ENCODE data around the gene KEL.

Gene KEL

DNA sequence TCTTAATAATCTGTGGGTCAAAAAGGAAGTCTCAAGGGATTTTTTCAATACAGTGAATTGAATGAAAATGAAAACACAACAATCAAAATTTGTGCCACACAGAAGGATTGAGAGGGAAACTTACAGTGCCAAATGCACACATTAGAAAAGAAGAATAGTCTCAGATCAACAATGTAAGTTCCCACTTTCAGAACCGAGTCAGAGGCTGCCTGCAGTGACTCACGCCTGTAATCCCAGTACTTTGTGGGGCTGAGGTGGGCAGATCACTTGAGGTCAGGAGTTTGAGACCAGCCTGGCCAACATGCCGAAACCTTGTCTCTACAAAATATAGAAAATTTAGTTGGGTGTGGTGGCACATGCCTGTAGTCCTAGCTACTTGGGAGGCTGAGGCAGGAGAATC lies 12.5 kb upstream of the KEL start:
- no peak for TF ChIP-seq ZFX (IDR thresholded peaks at IDR 0.05; ENCODE audit: borderline replicate concordance)
- TF ChIP-seq, protein P1, sequence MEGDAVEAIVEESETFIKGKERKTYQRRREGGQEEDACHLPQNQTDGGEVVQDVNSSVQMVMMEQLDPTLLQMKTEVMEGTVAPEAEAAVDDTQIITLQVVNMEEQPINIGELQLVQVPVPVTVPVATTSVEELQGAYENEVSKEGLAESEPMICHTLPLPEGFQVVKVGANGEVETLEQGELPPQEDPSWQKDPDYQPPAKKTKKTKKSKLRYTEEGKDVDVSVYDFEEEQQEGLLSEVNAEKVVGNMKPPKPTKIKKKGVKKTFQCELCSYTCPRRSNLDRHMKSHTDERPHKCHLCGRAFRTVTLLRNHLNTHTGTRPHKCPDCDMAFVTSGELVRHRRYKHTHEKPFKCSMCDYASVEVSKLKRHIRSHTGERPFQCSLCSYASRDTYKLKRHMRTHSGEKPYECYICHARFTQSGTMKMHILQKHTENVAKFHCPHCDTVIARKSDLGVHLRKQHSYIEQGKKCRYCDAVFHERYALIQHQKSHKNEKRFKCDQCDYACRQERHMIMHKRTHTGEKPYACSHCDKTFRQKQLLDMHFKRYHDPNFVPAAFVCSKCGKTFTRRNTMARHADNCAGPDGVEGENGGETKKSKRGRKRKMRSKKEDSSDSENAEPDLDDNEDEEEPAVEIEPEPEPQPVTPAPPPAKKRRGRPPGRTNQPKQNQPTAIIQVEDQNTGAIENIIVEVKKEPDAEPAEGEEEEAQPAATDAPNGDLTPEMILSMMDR (IDR thresholded peaks at IDR 0.05) = no peak
- H3K27ac ChIP-seq = no peak overlapping the region

DNA sequence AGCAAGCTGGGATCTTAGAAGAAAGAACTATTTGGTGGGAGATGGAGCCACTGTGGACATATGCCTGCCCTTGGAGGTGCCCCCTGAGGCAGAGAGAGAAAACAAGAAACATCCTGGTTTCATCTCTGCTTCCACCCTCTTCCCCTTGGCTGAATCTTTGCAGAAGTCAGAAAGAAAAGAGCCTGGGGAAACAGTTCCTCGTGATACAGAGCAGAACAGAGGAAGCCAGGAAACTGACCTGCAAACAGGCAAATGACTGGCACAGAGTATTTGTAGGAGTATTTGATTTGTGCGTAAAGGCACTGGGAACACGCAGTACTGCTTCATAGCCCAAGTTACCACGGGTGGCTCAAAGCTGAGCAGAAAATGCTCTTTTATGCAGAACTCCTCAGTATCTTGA lies 7.0 kb upstream of the KEL start:
- TF ChIP-seq, protein P1 (IDR thresholded peaks at IDR 0.05) = no peak
- no peak for TF ChIP-seq ZFX (IDR thresholded peaks at IDR 0.05; ENCODE audit: borderline replicate concordance)
- no peak overlapping the region for H3K27ac ChIP-seq

DNA sequence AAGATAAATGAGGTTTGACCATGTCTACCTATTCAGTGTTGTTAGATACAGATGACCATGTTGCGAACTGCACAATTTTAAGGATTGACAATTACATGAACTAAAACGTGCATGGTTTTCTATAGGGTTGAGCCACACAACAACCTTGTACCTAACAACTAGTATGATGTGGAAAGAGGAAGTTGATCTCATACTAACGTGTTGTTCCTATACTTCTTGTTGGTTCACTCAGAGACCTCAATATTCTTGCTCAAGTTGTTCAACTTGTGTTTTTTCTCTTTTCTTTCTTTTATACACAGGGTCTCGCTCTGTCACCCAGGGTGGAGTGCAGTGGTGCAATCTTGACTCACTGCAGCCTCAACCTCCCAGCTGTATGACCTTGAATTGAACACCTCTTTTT lies 6.1 kb upstream of the KEL start:
- H3K27ac ChIP-seq = no peak overlapping the region
- TF ChIP-seq, protein P1 (IDR thresholded peaks at IDR 0.05) = no peak
- no peak for TF ChIP-seq ZFX (IDR thresholded peaks at IDR 0.05; ENCODE audit: borderline replicate concordance)

DNA sequence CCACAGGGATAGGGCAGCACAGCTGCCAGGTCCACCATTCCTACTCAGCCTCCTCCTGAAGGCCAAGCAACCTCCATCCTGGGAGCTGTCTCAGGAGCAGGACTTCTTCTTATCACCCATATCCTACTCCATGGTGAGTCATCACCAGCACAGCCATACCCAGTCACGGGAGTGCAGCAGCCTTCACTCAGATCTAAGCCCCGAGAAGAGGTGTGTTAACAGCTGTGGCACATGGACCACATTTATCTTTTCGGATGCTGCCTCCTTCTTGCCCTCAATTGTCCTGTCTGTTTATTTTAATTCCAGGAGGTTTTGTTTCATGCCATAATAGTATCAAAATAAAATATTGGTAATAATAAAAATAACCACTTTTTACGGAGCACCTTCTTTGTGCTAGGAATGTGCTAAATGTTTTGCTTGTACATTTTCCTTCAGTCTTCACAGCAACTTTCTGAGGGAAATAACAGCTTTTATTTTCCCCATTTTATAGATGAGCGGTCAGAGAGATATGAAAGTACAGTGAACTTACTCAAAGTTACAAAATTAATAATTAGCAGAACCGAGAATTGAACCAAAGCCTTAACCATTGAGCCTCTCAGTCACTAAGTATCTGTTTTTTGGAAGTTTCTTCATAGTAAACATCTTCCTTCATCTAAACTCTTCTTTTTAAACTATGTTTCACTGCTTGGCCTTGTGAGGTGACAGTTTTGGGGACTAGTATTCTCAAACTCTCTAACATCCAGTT lies 2.5 kb upstream of the KEL start:
- TF ChIP-seq, protein P1 (IDR thresholded peaks at IDR 0.05) = no peak
- TF ChIP-seq ZFX (IDR thresholded peaks at IDR 0.05; ENCODE audit: borderline replicate concordance) = no peak

DNA sequence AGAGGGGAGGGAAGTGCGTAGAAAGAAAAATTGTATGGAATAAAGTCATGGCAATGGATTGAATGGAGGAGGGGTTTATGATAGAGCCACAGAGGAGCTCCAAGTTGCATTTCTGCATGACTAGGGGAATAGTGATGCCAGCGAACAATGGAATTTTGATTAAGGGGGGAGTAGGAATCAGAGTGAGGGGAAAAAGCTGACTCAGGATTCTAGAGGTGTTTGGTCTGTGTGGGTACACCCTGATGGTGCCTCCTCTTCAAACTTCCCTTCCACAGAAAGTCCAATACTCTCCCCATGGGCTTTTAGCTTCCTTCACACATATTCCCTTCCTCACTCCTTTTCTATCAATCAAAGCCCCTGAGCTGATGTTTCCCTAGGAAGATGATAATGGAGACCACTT lies 1.8 kb upstream of the KEL start:
- no peak for TF ChIP-seq ZFX (IDR thresholded peaks at IDR 0.05; ENCODE audit: borderline replicate concordance)
- TF ChIP-seq, protein P1 (IDR thresholded peaks at IDR 0.05) = no peak
- no peak overlapping the region for H3K27ac ChIP-seq

More for the DNA sequence above, 2.5 kb upstream of the KEL start:
- H3K27ac ChIP-seq = no peak overlapping the region

DNA sequence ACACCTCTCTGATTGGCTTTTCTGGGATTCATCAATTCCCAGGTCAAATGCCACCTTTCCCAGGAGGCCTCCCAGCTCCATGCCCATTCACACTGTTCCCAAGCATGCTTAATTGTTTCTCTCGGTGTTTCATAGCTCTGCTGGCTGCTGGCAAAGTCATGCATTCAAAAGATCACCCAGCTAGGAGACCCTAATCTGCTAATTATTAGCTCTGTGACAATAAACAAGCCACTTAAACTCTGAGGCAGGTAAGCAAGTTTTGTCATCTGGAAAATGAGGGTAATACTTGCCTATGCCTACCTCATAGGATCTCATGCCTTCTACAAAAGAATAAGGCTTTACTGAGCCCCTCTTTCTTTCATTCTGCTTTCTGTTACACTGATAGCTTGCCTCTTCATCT lies 828 bp upstream of the KEL start:
- no peak overlapping the region for H3K27ac ChIP-seq
- TF ChIP-seq ZFX (IDR thresholded peaks at IDR 0.05; ENCODE audit: borderline replicate concordance) = no peak
- TF ChIP-seq, protein P1 (IDR thresholded peaks at IDR 0.05) = no peak

DNA sequence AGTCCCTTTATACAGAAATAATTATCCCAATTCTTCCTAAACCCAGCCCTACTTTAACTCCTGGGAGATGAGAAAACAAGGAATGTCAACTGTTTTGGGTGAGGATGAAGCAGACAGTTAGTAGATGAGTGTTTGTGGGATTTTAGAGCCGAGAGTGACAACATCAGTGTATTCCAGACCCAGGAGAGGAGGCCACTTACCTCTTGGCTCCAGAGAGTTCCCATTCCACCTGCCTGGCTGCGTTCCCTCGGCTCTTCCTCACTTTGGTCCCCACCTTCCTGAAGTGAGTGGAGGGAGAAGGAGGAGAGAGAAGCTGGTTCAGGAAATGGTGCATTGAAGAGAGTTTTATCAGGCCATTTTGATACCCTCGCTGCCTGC lies 579 bp downstream of the KEL start:
- TF ChIP-seq, protein P1 (IDR thresholded peaks at IDR 0.05) = no peak
- no peak for TF ChIP-seq ZFX (IDR thresholded peaks at IDR 0.05; ENCODE audit: borderline replicate concordance)
- H3K27ac ChIP-seq = no peak overlapping the region

Measured in 22Rv1 (cell line).